WTC11 (cell line): ENCODE results near the gene MYO6. TPM values are rescaled to one million over a fixed set of nuclear protein-coding genes. Genes with fewer than 3 reads are reported as not detected.

Experiments used
- ATAC-seq: fragments of 200-7000 bp; cut with Tn5 transposase; 2 replicates; pipeline ENCODE4 v1.10.0; 2021; ENCODE audit warnings: mild to moderate bottlenecking, moderate library complexity
- CTCF ChIA-PET: fragments of 300-600 bp; sonication (Branson Sonifier 250); formaldehyde crosslinking; loops from one replicate; lab custom pipeline; 2021; ENCODE audit warnings: antibody characterized with exemption; lab: Charles Lee
- POLR2A ChIA-PET: fragments of 350-600 bp; sonication (Branson Sonifier 250); formaldehyde crosslinking; loops from one replicate; lab custom pipeline; 2021; ENCODE audit warnings: antibody characterized with exemption; lab: Charles Lee
- DNase-seq: peaks from one replicate; pipeline ENCODE4 v3.0.0; 2021; ENCODE audit warnings: low spot score
- H3K27ac Mint-ChIP-seq: 2 replicates; pipeline ENCODE4 v1.8.0; 2021; ENCODE audit warnings: mixed read lengths
- H3K27me3 Mint-ChIP-seq: 2 replicates; pipeline ENCODE4 v1.8.0; 2021; ENCODE audit warnings: low read depth, mild to moderate bottlenecking, moderate library complexity, mixed read lengths
- H3K36me3 Mint-ChIP-seq: 2 replicates; pipeline ENCODE4 v1.8.0; 2021; ENCODE audit warnings: mixed read lengths
- H3K4me1 Mint-ChIP-seq: 2 replicates; pipeline ENCODE4 v1.8.0; 2022; ENCODE audit warnings: mixed read lengths
- H3K4me3 Mint-ChIP-seq: 2 replicates; pipeline ENCODE4 v1.8.0; 2021; ENCODE audit warnings: mild to moderate bottlenecking, moderate library complexity, mixed read lengths
- H3K9me3 Mint-ChIP-seq: 2 replicates; pipeline ENCODE4 v1.8.0; 2021; ENCODE audit warnings: mixed read lengths
- AR ChIP-seq: fragments of 250-450 bp; sonication (Bioruptor Pico); IDR thresholded peaks from 2 replicates; pipeline ENCODE4 v1.9.0; 2021; ENCODE audit warnings: mild to moderate bottlenecking
- ATF3 ChIP-seq: sonication (generic); formaldehyde crosslinking; conservative IDR thresholded peaks from 2 replicates; pipeline ENCODE4 v1.8.1; 2022; ENCODE audit warnings: mild to moderate bottlenecking, missing genetic modification reagents
- CBFB ChIP-seq: sonication (generic); formaldehyde crosslinking; IDR thresholded peaks from 2 replicates; pipeline ENCODE4 v1.8.1; 2022; ENCODE audit warnings: mild to moderate bottlenecking, low read depth, missing genetic modification reagents
- CTCF ChIP-seq: fragments of 200-600 bp; IDR thresholded peaks from 2 replicates; pipeline ENCODE4 v1.8.0; 2022; ENCODE audit warnings: antibody characterized with exemption
- E2F1 ChIP-seq: sonication (generic); formaldehyde crosslinking; IDR thresholded peaks from 2 replicates; pipeline ENCODE4 v1.8.0; 2022; ENCODE audit warnings: mild to moderate bottlenecking, missing genetic modification reagents
- FOXK1 ChIP-seq: sonication (generic); formaldehyde crosslinking; IDR thresholded peaks from 2 replicates; pipeline ENCODE4 v1.8.0; 2022; ENCODE audit warnings: mild to moderate bottlenecking, moderate library complexity, missing genetic modification reagents
- HMGXB4 ChIP-seq: sonication (generic); formaldehyde crosslinking; IDR thresholded peaks from 2 replicates; pipeline ENCODE4 v1.8.1; 2023; ENCODE audit warnings: mild to moderate bottlenecking, moderate library complexity, missing genetic modification reagents
- MXD4 ChIP-seq: fragments of 250-450 bp; sonication (Bioruptor Pico); IDR thresholded peaks from 2 replicates; pipeline ENCODE4 v1.8.0; 2021; ENCODE audit warnings: mild to moderate bottlenecking, moderate library complexity, borderline replicate concordance
- NR2C2 ChIP-seq: sonication (generic); formaldehyde crosslinking; IDR thresholded peaks from 2 replicates; pipeline ENCODE4 v1.8.0; 2022; ENCODE audit warnings: mild to moderate bottlenecking, missing genetic modification reagents
- RORB ChIP-seq: fragments of 250-450 bp; sonication (Bioruptor Pico); IDR thresholded peaks from 2 replicates; pipeline ENCODE4 v1.9.0; 2021; ENCODE audit warnings: mild to moderate bottlenecking
- ZMAT4 ChIP-seq: fragments of 250-450 bp; sonication (Bioruptor Pico); IDR thresholded peaks from 2 replicates; pipeline ENCODE4 v1.9.0; 2021; ENCODE audit warnings: mild to moderate bottlenecking
- ZNF532 ChIP-seq: fragments of 250-450 bp; sonication (Bioruptor Pico); IDR thresholded peaks from 2 replicates; pipeline ENCODE4 v1.9.0; 2021; ENCODE audit warnings: mild to moderate bottlenecking, borderline replicate concordance
- total RNA-seq: library from RNA; stranded (reverse); gene quantifications from 3 replicates; pipeline ENCODE4 v1.2.3, GENCODE V29; 2021

The MYO6 gene
- total RNA-seq, 1 experiment from 2014 or later = 32.6 TPM

GRCh38 chr6:75711173-75711572 lies 37.9 kb upstream of the MYO6 start:
- ChIA-PET POLR2A (no interaction called here), CTCF (no interaction called here)
- no peak for TF ChIP-seq RORB
- TF ChIP-seq ZNF532 = no peak
- TF ChIP-seq MXD4 (CRISPR knock-in tag) = no peak
- TF ChIP-seq ZMAT4 (CRISPR knock-in tag) = no peak
- no peak for TF ChIP-seq CBFB (CRISPR knock-in tag)
- no peak for ATAC-seq
- DNase-seq = no peak
- no peak overlapping the region for H3K27ac Mint-ChIP-seq
- H3K4me1 Mint-ChIP-seq = no peaks in the 10 kb centered on the region
- no peak overlapping the region for H3K4me3 Mint-ChIP-seq
- no peaks in the 10 kb centered on the region for H3K9me3 Mint-ChIP-seq
- peaks cover 47% of the 10 kb centered on the region for H3K36me3 Mint-ChIP-seq
- no peaks in the 10 kb centered on the region for H3K27me3 Mint-ChIP-seq

GRCh38 chr6:75719133-75719532 lies 29.9 kb upstream of the MYO6 start:
- ATAC-seq = no peak
- H3K36me3 Mint-ChIP-seq = peaks cover 11% of the 10 kb centered on the region
- H3K27ac Mint-ChIP-seq = no peak overlapping the region
- no peak for DNase-seq
- no peaks in the 10 kb centered on the region for H3K9me3 Mint-ChIP-seq
- TF ChIP-seq FOXK1 (no peak), E2F1 (CRISPR knock-in tag) (no peak), ATF3 (CRISPR knock-in tag) (no peak), AR (CRISPR knock-in tag) (no peak), NR2C2 (CRISPR knock-in tag) (no peak), HMGXB4 (no peak), ZMAT4 (CRISPR knock-in tag) (no peak), CTCF (no peak)
- H3K27me3 Mint-ChIP-seq = no peaks in the 10 kb centered on the region
- no peaks in the 10 kb centered on the region for H3K4me1 Mint-ChIP-seq
- H3K4me3 Mint-ChIP-seq = no peak overlapping the region
- POLR2A ChIA-PET = interaction anchor here (0.7 kb wide), 1 partner anchor 199 kb away, joined by 3 read pairs; no protein-coding TSS in a partner anchor
- CTCF ChIA-PET = no interaction called here
